ENCODE measurements around the gene ZNF366.

DNA sequence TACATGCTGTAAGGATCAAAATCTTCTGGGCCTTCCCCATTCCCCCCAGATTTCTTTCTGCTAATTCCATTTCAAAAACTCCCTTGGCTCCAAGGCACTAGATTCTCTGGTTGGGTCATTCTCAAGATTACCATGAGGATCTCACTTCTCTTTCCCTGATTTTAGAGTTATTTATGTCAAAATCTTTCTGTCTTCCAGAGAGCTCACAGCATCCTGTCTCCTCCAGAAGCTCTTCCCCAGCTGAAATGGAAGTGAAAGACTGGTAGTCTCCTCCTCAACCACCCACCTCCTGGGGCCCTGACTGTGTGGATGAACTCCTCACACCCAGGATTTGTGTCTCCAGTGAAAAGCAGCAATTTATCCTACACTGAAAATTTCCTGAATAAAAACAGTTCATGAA, 11.9 kb upstream of the ZNF366 start:
- no peak for TF ChIP-seq YY1 (IDR thresholded peaks at IDR 0.05; ENCODE audit: extremely low read depth, insufficient replicate concordance, low read depth, low read length)
- TF ChIP-seq ZBTB33 (IDR thresholded peaks at IDR 0.05; ENCODE audit: extremely low read depth, insufficient replicate concordance, low read length), result no peak
- TF ChIP-seq, protein P1, sequence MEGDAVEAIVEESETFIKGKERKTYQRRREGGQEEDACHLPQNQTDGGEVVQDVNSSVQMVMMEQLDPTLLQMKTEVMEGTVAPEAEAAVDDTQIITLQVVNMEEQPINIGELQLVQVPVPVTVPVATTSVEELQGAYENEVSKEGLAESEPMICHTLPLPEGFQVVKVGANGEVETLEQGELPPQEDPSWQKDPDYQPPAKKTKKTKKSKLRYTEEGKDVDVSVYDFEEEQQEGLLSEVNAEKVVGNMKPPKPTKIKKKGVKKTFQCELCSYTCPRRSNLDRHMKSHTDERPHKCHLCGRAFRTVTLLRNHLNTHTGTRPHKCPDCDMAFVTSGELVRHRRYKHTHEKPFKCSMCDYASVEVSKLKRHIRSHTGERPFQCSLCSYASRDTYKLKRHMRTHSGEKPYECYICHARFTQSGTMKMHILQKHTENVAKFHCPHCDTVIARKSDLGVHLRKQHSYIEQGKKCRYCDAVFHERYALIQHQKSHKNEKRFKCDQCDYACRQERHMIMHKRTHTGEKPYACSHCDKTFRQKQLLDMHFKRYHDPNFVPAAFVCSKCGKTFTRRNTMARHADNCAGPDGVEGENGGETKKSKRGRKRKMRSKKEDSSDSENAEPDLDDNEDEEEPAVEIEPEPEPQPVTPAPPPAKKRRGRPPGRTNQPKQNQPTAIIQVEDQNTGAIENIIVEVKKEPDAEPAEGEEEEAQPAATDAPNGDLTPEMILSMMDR (IDR thresholded peaks at IDR 0.05 in 2 of 3, conservative IDR thresholded peaks at IDR 0.05 in 1 of 3; ENCODE audit: borderline replicate concordance in 1 of 3, insufficient read depth in 1 of 3, low read depth in 2 of 3, low read length in 2 of 3), result no peak
